ENCODE results near the gene LATS2. TPM values are rescaled to one million over a fixed set of nuclear protein-coding genes. Genes with fewer than 3 reads are reported as not detected.

Gene LATS2
- total RNA-seq, 1 experiment from 2014 or later = 18.8 TPM

DNA sequence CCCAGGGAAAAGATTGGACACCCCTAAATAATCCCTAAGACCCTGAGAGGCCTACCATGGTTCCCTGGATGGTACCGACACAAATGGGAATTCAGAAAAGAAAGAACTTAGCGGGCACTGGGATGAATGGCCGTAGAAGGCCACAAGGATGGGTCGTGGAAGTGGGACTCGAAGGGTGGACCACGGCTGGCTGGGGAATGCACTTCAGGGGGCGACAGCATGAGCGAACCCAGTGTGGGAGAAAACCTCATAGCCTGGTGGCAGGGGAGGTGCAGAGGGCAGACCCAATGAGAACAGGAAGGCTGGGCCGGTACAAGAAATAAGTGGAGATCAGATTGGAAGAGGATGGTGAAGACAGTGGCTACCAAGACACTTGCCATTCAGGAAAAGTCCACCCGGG is 28.7 kb downstream of the LATS2 start:
- Histone ChIP-seq H3K27ac (ENCODE audit: low read depth, low read length) (no peak overlapping the region), H3K9me2 (ENCODE audit: insufficient read depth) (no peaks in the 10 kb centered on the region), H3K4me1 (ENCODE audit: control insufficient read depth in 1 of 2, insufficient read depth in 2 of 2, low read length in 2 of 2) (peaks cover 6 to 11% of the 10 kb centered on the region in 2 experiments), H2AFZ (ENCODE audit: low read depth, low read length, poor library complexity, severe bottlenecking) (no peak overlapping the region), H3K79me2 (ENCODE audit: insufficient read depth, low read length) (peaks cover 93% of the 10 kb centered on the region), H3K4me2 (ENCODE audit: low read length) (no peak overlapping the region), H3K9me3 (ENCODE audit: control insufficient read depth in 1 of 2, insufficient read depth in 1 of 2, low read depth in 1 of 2, low read length in 2 of 2) (no peaks in the 10 kb centered on the region), H4K20me1 (ENCODE audit: insufficient read depth) (no peaks in the 10 kb centered on the region; the same call in 1 of the 2 replicates), H3K36me3 (ENCODE audit: control insufficient read depth in 1 of 2, insufficient read depth in 2 of 2, low read length in 2 of 2) (no peaks in the 10 kb centered on the region), H3K27me3 (ENCODE audit: insufficient read depth, low read length) (no peaks in the 10 kb centered on the region), H3K9ac (ENCODE audit: low read length) (no peak overlapping the region), H3K4me3 (replicated peaks in 1 of 2; ENCODE audit: low read depth in 1 of 2, low read length in 2 of 2) (no peak overlapping the region)
- DNase-seq (ENCODE audit: low read depth, low spot score) (no peak), ATAC-seq (no peak)
- intact Hi-C loops (cut with micrococcal nuclease) = loop anchor here (10.0 kb wide), 1 partner anchor 452 kb away; no protein-coding TSS in a partner anchor
- ChIA-PET RAD21 (ENCODE audit: low non-redundant PET in 1 of 2, low total read pairs in 2 of 2, uncharacterized antibody in 2 of 2, unreplicated experiment in 2 of 2) (no interaction called here), POLR2A (no interaction called here), CTCF (no interaction called here)
- TF ChIP-seq EZH2phosphoT487 (IDR thresholded peaks at IDR 0.05; ENCODE audit: borderline replicate concordance) (no peak), YY1 (IDR thresholded peaks at IDR 0.05; ENCODE audit: extremely low read depth, insufficient replicate concordance, low read depth, low read length) (no peak), FOSL1 (IDR thresholded peaks at IDR 0.05; ENCODE audit: low read depth) (no peak), TCF7L2 (IDR thresholded peaks at IDR 0.05; ENCODE audit: borderline replicate concordance, extremely low read depth, insufficient read depth, insufficient read length) (no peak), CEBPB (IDR thresholded peaks at IDR 0.05; ENCODE audit: low read depth) (no peak), ZFX (IDR thresholded peaks at IDR 0.05) (no peak), CBX3 (IDR thresholded peaks at IDR 0.05; ENCODE audit: low read depth) (no peak), SP1 (IDR thresholded peaks at IDR 0.05; ENCODE audit: low read depth) (no peak), SRF (IDR thresholded peaks at IDR 0.05; ENCODE audit: low read depth) (no peak)
- TF ChIP-seq, protein P1, sequence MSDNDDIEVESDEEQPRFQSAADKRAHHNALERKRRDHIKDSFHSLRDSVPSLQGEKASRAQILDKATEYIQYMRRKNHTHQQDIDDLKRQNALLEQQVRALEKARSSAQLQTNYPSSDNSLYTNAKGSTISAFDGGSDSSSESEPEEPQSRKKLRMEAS (IDR thresholded peaks at IDR 0.05) = no peak
- TF ChIP-seq, protein P2, sequence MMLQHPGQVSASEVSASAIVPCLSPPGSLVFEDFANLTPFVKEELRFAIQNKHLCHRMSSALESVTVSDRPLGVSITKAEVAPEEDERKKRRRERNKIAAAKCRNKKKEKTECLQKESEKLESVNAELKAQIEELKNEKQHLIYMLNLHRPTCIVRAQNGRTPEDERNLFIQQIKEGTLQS (IDR thresholded peaks at IDR 0.05) = no peak
- TF ChIP-seq, protein P3, sequence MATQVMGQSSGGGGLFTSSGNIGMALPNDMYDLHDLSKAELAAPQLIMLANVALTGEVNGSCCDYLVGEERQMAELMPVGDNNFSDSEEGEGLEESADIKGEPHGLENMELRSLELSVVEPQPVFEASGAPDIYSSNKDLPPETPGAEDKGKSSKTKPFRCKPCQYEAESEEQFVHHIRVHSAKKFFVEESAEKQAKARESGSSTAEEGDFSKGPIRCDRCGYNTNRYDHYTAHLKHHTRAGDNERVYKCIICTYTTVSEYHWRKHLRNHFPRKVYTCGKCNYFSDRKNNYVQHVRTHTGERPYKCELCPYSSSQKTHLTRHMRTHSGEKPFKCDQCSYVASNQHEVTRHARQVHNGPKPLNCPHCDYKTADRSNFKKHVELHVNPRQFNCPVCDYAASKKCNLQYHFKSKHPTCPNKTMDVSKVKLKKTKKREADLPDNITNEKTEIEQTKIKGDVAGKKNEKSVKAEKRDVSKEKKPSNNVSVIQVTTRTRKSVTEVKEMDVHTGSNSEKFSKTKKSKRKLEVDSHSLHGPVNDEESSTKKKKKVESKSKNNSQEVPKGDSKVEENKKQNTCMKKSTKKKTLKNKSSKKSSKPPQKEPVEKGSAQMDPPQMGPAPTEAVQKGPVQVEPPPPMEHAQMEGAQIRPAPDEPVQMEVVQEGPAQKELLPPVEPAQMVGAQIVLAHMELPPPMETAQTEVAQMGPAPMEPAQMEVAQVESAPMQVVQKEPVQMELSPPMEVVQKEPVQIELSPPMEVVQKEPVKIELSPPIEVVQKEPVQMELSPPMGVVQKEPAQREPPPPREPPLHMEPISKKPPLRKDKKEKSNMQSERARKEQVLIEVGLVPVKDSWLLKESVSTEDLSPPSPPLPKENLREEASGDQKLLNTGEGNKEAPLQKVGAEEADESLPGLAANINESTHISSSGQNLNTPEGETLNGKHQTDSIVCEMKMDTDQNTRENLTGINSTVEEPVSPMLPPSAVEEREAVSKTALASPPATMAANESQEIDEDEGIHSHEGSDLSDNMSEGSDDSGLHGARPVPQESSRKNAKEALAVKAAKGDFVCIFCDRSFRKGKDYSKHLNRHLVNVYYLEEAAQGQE (IDR thresholded peaks at IDR 0.05; ENCODE audit: low read depth) = no peak
- TF ChIP-seq, protein P4, sequence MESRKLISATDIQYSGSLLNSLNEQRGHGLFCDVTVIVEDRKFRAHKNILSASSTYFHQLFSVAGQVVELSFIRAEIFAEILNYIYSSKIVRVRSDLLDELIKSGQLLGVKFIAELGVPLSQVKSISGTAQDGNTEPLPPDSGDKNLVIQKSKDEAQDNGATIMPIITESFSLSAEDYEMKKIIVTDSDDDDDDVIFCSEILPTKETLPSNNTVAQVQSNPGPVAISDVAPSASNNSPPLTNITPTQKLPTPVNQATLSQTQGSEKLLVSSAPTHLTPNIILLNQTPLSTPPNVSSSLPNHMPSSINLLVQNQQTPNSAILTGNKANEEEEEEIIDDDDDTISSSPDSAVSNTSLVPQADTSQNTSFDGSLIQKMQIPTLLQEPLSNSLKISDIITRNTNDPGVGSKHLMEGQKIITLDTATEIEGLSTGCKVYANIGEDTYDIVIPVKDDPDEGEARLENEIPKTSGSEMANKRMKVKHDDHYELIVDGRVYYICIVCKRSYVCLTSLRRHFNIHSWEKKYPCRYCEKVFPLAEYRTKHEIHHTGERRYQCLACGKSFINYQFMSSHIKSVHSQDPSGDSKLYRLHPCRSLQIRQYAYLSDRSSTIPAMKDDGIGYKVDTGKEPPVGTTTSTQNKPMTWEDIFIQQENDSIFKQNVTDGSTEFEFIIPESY (IDR thresholded peaks at IDR 0.05; ENCODE audit: extremely low read depth, insufficient replicate concordance, low read length) = no peak
- no TSS peak for BruUV-seq (replicated peaks)

Data from HCT116 (cell line).